Measurements from ENCODE around the gene TPX2.

Gene TPX2

GRCh38 chr20:31731321-31731717, 7.8 kb upstream of the TPX2 start (continued):
- TF ChIP-seq ARNTL (CRISPR knock-in tag; IDR thresholded peaks at IDR 0.05; ENCODE audit: borderline replicate concordance, low read depth) (no peak), TCF4 (CRISPR knock-in tag; IDR thresholded peaks at IDR 0.05; ENCODE audit: borderline replicate concordance) (no peak), PPARA (CRISPR knock-in tag; IDR thresholded peaks at IDR 0.05; ENCODE audit: borderline replicate concordance) (no peak), CSRNP3 (CRISPR knock-in tag; IDR thresholded peaks at IDR 0.05) (no peak), SNAI2 (CRISPR knock-in tag; IDR thresholded peaks at IDR 0.05) (no peak), PATZ1 (CRISPR knock-in tag; IDR thresholded peaks at IDR 0.05; ENCODE audit: borderline replicate concordance) (no peak), ESRRG (CRISPR knock-in tag; IDR thresholded peaks at IDR 0.05) (no peak), ZNF70 (CRISPR knock-in tag; IDR thresholded peaks at IDR 0.05) (no peak)

- TF ChIP-seq ISL1 (CRISPR knock-in tag; IDR thresholded peaks at IDR 0.05), result no peak
- TF ChIP-seq ZC3H10 (CRISPR knock-in tag; IDR thresholded peaks at IDR 0.05), result no peak
- no peak for TF ChIP-seq ZNF8 (CRISPR knock-in tag; IDR thresholded peaks at IDR 0.05)
- no peak for TF ChIP-seq RARB (CRISPR knock-in tag; IDR thresholded peaks at IDR 0.05)
- TF ChIP-seq SNAI2 (CRISPR knock-in tag; IDR thresholded peaks at IDR 0.05), result no peak
- no peak for TF ChIP-seq ZNF70 (CRISPR knock-in tag; IDR thresholded peaks at IDR 0.05)
- TF ChIP-seq CREB5 (CRISPR knock-in tag; IDR thresholded peaks at IDR 0.05; ENCODE audit: low read depth), result no peak
- ATAC-seq, result peak; percentile 4
Measured at GRCh38 chr20:31739550-31739977, 474 bp downstream of the TPX2 start.

- ATAC-seq, result peak; percentile 15; the same call in 2 of the 3 replicates
- no peak for TF ChIP-seq CSRNP3 (CRISPR knock-in tag; IDR thresholded peaks at IDR 0.05)
- TF ChIP-seq ZNF8 (CRISPR knock-in tag; IDR thresholded peaks at IDR 0.05), result no peak
- no peak for TF ChIP-seq ZFP3 (CRISPR knock-in tag; IDR thresholded peaks at IDR 0.05)
- TF ChIP-seq ZFP30 (CRISPR knock-in tag; IDR thresholded peaks at IDR 0.05), result no peak
- TF ChIP-seq GLIS3 (CRISPR knock-in tag; IDR thresholded peaks at IDR 0.05), result no peak
Measured at GRCh38 chr20:31740208-31740607, 1.1 kb downstream of the TPX2 start.

- ATAC-seq, result no peak
- no peak for TF ChIP-seq ZFP3 (CRISPR knock-in tag; IDR thresholded peaks at IDR 0.05)
- no peak for TF ChIP-seq BACH2 (CRISPR knock-in tag; IDR thresholded peaks at IDR 0.05; ENCODE audit: borderline replicate concordance)
- no peak for TF ChIP-seq CSDC2 (CRISPR knock-in tag; IDR thresholded peaks at IDR 0.05)
- TF ChIP-seq ESRRG (CRISPR knock-in tag; IDR thresholded peaks at IDR 0.05), result no peak
- TF ChIP-seq TSHZ2 (CRISPR knock-in tag; IDR thresholded peaks at IDR 0.05), result no peak
- TF ChIP-seq ZNF565 (CRISPR knock-in tag; conservative IDR thresholded peaks at IDR 0.05; ENCODE audit: low read depth), result no peak
- no peak for TF ChIP-seq ZNF70 (CRISPR knock-in tag; IDR thresholded peaks at IDR 0.05)
- no peak for TF ChIP-seq SNAI2 (CRISPR knock-in tag; IDR thresholded peaks at IDR 0.05)
- TF ChIP-seq CREB5 (CRISPR knock-in tag; IDR thresholded peaks at IDR 0.05; ENCODE audit: low read depth), result no peak
- no peak for TF ChIP-seq RARB (CRISPR knock-in tag; IDR thresholded peaks at IDR 0.05)
- no peak for TF ChIP-seq CSRNP3 (CRISPR knock-in tag; IDR thresholded peaks at IDR 0.05)
- TF ChIP-seq POU6F1 (CRISPR knock-in tag; IDR thresholded peaks at IDR 0.05; ENCODE audit: borderline replicate concordance, low read depth), result no peak
- no peak for TF ChIP-seq ZNF8 (CRISPR knock-in tag; IDR thresholded peaks at IDR 0.05)
Measured at GRCh38 chr20:31740656-31741323, 1.7 kb downstream of the TPX2 start.
